Heart left ventricle (tissue), 13 donors: ENCODE data around the gene NKAPL.

Experiments
- CTCF ChIP-seq, 12 donors: fragments of 200-600 bp; sonication (generic) in 4 of 12; IDR thresholded peaks; one replicate each; pipeline versions ENCODE4 v1.5.0 to v1.8.0; 2018 to 2022; ENCODE audit warnings: antibody characterized with exemption in 12 of 12, mild to moderate bottlenecking in 5 of 12
- POLR2A ChIP-seq, 2 donors: fragments of 450-650 bp; IDR thresholded peaks; one replicate each; pipeline ENCODE4 v1.6.1; 2017; ENCODE audit warnings: antibody characterized with exemption in 2 of 2, mild to moderate bottlenecking in 2 of 2, moderate library complexity in 2 of 2
- donor health status: ischemic (EF 13 %, LVEDD 7.1; RV severe dilation, severe dysfunction).
- donor health status: DM: no; HTN: yes; CAD: no.
- donor health status: DM: no; HTN: no; CAD: no.
- donor health status: ischemic (EF 25% LVEDD 6.9; RV normal size, moderate dysfunction).
- donor health status: ischemic (EF 25% LVEDD 5.7; RV mildly dilated, moderate dysfunction).
- donor health status: ischemic (EF 35%, LVEDD 5.7; RV mildly dilated, moderate dysfunction).
- donor health status: nonischemic (EF 11% LVEDD 7.7; RV severe dilation, severe dysfunction).
- donor health status: DM: yes; HTN: yes; CAD: no.
- donor health status: PGD.
- donor health status: ischemic (EF 29% LVEDD 5.4; RV normal size, mild dysfunction).
- donor health status: nonischemic (EF 23%, LVEDD 6.1; RV moderate dilation, normal function).

GRCh38 chr6:28267695-28268059 is 8.6 kb downstream of the NKAPL start:
- no peak for TF ChIP-seq POLR2A (IDR thresholded peaks at IDR 0.05)
- TF ChIP-seq CTCF (IDR thresholded peaks at IDR 0.05), result no peak
